Subcutaneous adipose tissue (tissue), 4 donors: ENCODE measurements around the gene SHF. TPM values are rescaled to one million over a fixed set of nuclear protein-coding genes. Genes with fewer than 3 reads are reported as not detected.

Experiments
- CTCF ChIP-seq: fragments of 450-650 bp; IDR thresholded peaks from one replicate; pipeline ENCODE4 v1.5.1; 2016; ENCODE audit warnings: low read depth, mild to moderate bottlenecking, control low read depth, antibody characterized with exemption, moderate library complexity
- total RNA-seq, 4 donors: library from RNA; depleted of rRNA; stranded (reverse); fragments of >200 nt; gene quantifications; one replicate each; pipeline ENCODE4 v1.1.0, GENCODE V29; 2016

The SHF gene
- total RNA-seq, 4 donors from 2014 or later: 0.33 to 7.5 (median 3.7) TPM

GRCh38 chr15:45166834-45167630, 20.7 kb downstream of the SHF start:
- no peak for TF ChIP-seq CTCF

- no peak for TF ChIP-seq CTCF
Measured at GRCh38 chr15:45165536-45165935, 22.2 kb downstream of the SHF start.

GRCh38 chr15:45164914-45165313, 22.9 kb downstream of the SHF start:
- no peak for TF ChIP-seq CTCF

GRCh38 chr15:45163508-45163856, 24.3 kb downstream of the SHF start:
- no peak for TF ChIP-seq CTCF

- no peak for TF ChIP-seq CTCF
Measured at GRCh38 chr15:45162771-45163507, 24.8 kb downstream of the SHF start.

- no peak for TF ChIP-seq CTCF
Measured at GRCh38 chr15:45161666-45162065, 26.1 kb downstream of the SHF start.

- no peak for TF ChIP-seq CTCF
Measured at GRCh38 chr15:45157974-45158373, 29.8 kb downstream of the SHF start.
